IMR-90 (cell line): ENCODE results near the gene CDKN2C.

Experiments
- BHLHE40 ChIP-seq: fragments of 150-350 bp; IDR thresholded peaks from 2 replicates; pipeline ENCODE4 v1.6.1; 2016; ENCODE audit warnings: mild to moderate bottlenecking, low read depth, low read length
- CEBPB ChIP-seq: IDR thresholded peaks from 2 replicates; pipeline ENCODE4 v1.6.1; 2012; ENCODE audit warnings: low read depth, low read length, improper control_type of control experiment
- CHD1 ChIP-seq: IDR thresholded peaks from 2 replicates; pipeline ENCODE4 v1.6.1; 2012; ENCODE audit warnings: low read depth, low read length, improper control_type of control experiment
- MAFK ChIP-seq: IDR thresholded peaks from 2 replicates; pipeline ENCODE4 v1.6.1; 2012; ENCODE audit warnings: low read depth, low read length, improper control_type of control experiment
- MAZ ChIP-seq: IDR thresholded peaks from 2 replicates; pipeline ENCODE4 v1.6.1; 2012; ENCODE audit warnings: low read depth, mild to moderate bottlenecking, low read length, improper control_type of control experiment, moderate library complexity, borderline replicate concordance
- MXI1 ChIP-seq: IDR thresholded peaks from 2 replicates; pipeline ENCODE4 v1.6.1; 2012; ENCODE audit warnings: low read depth, mild to moderate bottlenecking, low read length, moderate library complexity, borderline replicate concordance
- NFE2L2 ChIP-seq: fragments of 150-350 bp; IDR thresholded peaks from 2 replicates; pipeline ENCODE4 v1.6.1; 2016; ENCODE audit warnings: low read depth, mild to moderate bottlenecking, low read length
- POLR2A ChIP-seq: IDR thresholded peaks from 2 replicates; pipeline ENCODE4 v1.6.1; 2012; ENCODE audit warnings: mild to moderate bottlenecking, low read depth, low read length
- RAD21 ChIP-seq: IDR thresholded peaks from 2 replicates; pipeline ENCODE4 v1.6.1; 2012; ENCODE audit warnings: low read length, improper control_type of control experiment
- TF ChIP-seq, protein P1 (sequence below): conservative IDR thresholded peaks from 2 replicates; pipeline ENCODE4 v1.5.1; 2012; ENCODE audit warnings: mild to moderate bottlenecking, low read depth, low read length, improper control_type of control experiment
- TF ChIP-seq, protein P2 (sequence below): fragments of 150-350 bp; IDR thresholded peaks from 2 replicates; pipeline ENCODE4 v1.6.1; 2017; ENCODE audit warnings: mild to moderate bottlenecking, antibody characterized with exemption, low read length, low read depth

DNA sequence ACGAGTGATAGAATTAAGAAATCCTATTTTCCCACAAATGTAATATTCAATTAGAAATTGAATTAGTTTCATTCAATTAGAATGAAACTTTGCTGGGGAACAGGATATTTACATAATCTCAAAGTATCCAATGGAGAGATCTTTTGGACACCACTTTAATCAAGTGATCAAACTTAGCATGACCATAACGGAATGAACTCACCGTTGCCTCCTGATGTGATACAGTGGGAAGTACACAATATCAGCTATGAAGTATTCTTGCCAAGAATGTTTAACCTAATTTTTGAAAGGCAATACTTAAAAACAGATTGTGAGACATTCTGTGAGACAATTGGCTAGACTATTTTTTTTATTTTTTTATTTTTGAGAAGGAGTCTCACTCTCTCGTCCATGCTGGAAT is 16.6 kb downstream of the CDKN2C start:
- TF ChIP-seq, protein P1, sequence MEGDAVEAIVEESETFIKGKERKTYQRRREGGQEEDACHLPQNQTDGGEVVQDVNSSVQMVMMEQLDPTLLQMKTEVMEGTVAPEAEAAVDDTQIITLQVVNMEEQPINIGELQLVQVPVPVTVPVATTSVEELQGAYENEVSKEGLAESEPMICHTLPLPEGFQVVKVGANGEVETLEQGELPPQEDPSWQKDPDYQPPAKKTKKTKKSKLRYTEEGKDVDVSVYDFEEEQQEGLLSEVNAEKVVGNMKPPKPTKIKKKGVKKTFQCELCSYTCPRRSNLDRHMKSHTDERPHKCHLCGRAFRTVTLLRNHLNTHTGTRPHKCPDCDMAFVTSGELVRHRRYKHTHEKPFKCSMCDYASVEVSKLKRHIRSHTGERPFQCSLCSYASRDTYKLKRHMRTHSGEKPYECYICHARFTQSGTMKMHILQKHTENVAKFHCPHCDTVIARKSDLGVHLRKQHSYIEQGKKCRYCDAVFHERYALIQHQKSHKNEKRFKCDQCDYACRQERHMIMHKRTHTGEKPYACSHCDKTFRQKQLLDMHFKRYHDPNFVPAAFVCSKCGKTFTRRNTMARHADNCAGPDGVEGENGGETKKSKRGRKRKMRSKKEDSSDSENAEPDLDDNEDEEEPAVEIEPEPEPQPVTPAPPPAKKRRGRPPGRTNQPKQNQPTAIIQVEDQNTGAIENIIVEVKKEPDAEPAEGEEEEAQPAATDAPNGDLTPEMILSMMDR: no peak
- TF ChIP-seq MXI1 (no peak), NFE2L2 (no peak), CHD1 (no peak), POLR2A (no peak), CEBPB (no peak), RAD21 (no peak), MAZ (no peak), MAFK (no peak), BHLHE40 (no peak)
- TF ChIP-seq, protein P2, sequence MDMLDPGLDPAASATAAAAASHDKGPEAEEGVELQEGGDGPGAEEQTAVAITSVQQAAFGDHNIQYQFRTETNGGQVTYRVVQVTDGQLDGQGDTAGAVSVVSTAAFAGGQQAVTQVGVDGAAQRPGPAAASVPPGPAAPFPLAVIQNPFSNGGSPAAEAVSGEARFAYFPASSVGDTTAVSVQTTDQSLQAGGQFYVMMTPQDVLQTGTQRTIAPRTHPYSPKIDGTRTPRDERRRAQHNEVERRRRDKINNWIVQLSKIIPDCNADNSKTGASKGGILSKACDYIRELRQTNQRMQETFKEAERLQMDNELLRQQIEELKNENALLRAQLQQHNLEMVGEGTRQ: no peak
